NCI-H146 (cell line): ENCODE data around the gene PPP2R2B.
A peak's percentile ranks its signal among the peaks of the same experiment; 100 is the strongest.

Source experiments
- DNase-seq: peaks from one replicate; lab custom pipeline; 2025; lab: John Stamatoyannopoulos, UW

PPP2R2B gene

GRCh38 chr5:146827901-146828300 lies 50.7 kb downstream of the PPP2R2B start:
- DNase-seq, result no peak

GRCh38 chr5:146825033-146825432 lies 53.5 kb downstream of the PPP2R2B start:
- no peak for DNase-seq

GRCh38 chr5:146821732-146822131 lies 56.8 kb downstream of the PPP2R2B start:
- DNase-seq, result no peak

- DNase-seq, result no peak
Observed at GRCh38 chr5:146820987-146821386, 57.6 kb downstream of the PPP2R2B start.

GRCh38 chr5:146818822-146819221 lies 59.7 kb downstream of the PPP2R2B start:
- DNase-seq, result no peak

- no peak for DNase-seq
Observed at GRCh38 chr5:146817973-146818372, 60.6 kb downstream of the PPP2R2B start.

GRCh38 chr5:146816775-146817387 lies 61.7 kb downstream of the PPP2R2B start:
- DNase-seq, result no peak

GRCh38 chr5:146815411-146815810 lies 63.1 kb downstream of the PPP2R2B start:
- no peak for DNase-seq

GRCh38 chr5:146813346-146814157 lies 65.0 kb downstream of the PPP2R2B start:
- no peak for DNase-seq

- DNase-seq, result peak; percentile 51
Observed at GRCh38 chr5:146805081-146805480, 73.5 kb downstream of the PPP2R2B start.

GRCh38 chr5:146802945-146803522 lies 75.5 kb downstream of the PPP2R2B start:
- DNase-seq, result no peak

- no peak for DNase-seq
Observed at GRCh38 chr5:146799671-146800070, 78.9 kb downstream of the PPP2R2B start.

- DNase-seq, result no peak
Observed at GRCh38 chr5:146799231-146799630, 79.3 kb downstream of the PPP2R2B start.

GRCh38 chr5:146797658-146798057 lies 80.9 kb downstream of the PPP2R2B start:
- peak; percentile 63 for DNase-seq

GRCh38 chr5:146796911-146797310 lies 81.6 kb downstream of the PPP2R2B start:
- peak; percentile 36 for DNase-seq

GRCh38 chr5:146796144-146796543 lies 82.4 kb downstream of the PPP2R2B start:
- DNase-seq, result no peak

- DNase-seq, result no peak
Observed at GRCh38 chr5:146794326-146795029, 84.1 kb downstream of the PPP2R2B start.

GRCh38 chr5:146793709-146794108 lies 84.8 kb downstream of the PPP2R2B start:
- DNase-seq, result no peak

- no peak for DNase-seq
Observed at GRCh38 chr5:146791471-146791870, 87.1 kb downstream of the PPP2R2B start.

- peak; percentile 30 for DNase-seq
Observed at GRCh38 chr5:146789712-146790653, 88.6 kb downstream of the PPP2R2B start.

GRCh38 chr5:146788898-146789297 lies 89.7 kb downstream of the PPP2R2B start:
- peak; percentile 68 for DNase-seq
